GM12875 (cell line): ENCODE measurements around the gene ARHGAP40.

ENCODE experiments used
- H3K4me3 ChIP-seq: one replicate; pipeline ENCODE4 v1.5.1; 2011; ENCODE audit warnings: low read depth, low read length, control low read depth
- CTCF ChIP-seq: IDR thresholded peaks from 2 replicates; pipeline ENCODE4 v1.5.1; 2011; ENCODE audit warnings: low read depth, mild to moderate bottlenecking, control low read depth, inconsistent platforms, low read length, moderate library complexity, borderline replicate concordance; ENCODE audit not compliant: insufficient read depth

The ARHGAP40 gene

GRCh38 chr20:38599410-38599882 lies 2.2 kb upstream of the ARHGAP40 start:
- no peak overlapping the region for H3K4me3 ChIP-seq
- no peak for TF ChIP-seq CTCF

GRCh38 chr20:38600057-38600456 lies 1.6 kb upstream of the ARHGAP40 start:
- no peak overlapping the region for H3K4me3 ChIP-seq
- no peak for TF ChIP-seq CTCF

GRCh38 chr20:38602185-38602581 lies 574 bp downstream of the ARHGAP40 start:
- H3K4me3 ChIP-seq: no peak overlapping the region
- TF ChIP-seq CTCF: no peak

- H3K4me3 ChIP-seq: no peak overlapping the region
- no peak for TF ChIP-seq CTCF
These were observed 1.7 kb downstream of the ARHGAP40 start for GRCh38 chr20:38603286-38603685.

GRCh38 chr20:38604873-38605303 lies 3.3 kb downstream of the ARHGAP40 start:
- TF ChIP-seq CTCF: no peak
- no peak overlapping the region for H3K4me3 ChIP-seq

GRCh38 chr20:38607351-38607750 lies 5.7 kb downstream of the ARHGAP40 start:
- H3K4me3 ChIP-seq: no peak overlapping the region
- TF ChIP-seq CTCF: no peak

- TF ChIP-seq CTCF: no peak
- H3K4me3 ChIP-seq: no peak overlapping the region
These were observed 6.6 kb downstream of the ARHGAP40 start for GRCh38 chr20:38608188-38608587.
